Iris pigment epithelial cell (primary cell): ENCODE results near the gene FLAD1.

Experiments used
- DNase-seq: peaks from one replicate; pipeline ENCODE4 v3.0.0-alpha.2; 2011; ENCODE audit warnings: low read depth

Gene FLAD1

GRCh38 chr1:155017041-155017945 lies 34.1 kb downstream of the FLAD1 start:
- DNase-seq: peak; percentile 88

- DNase-seq: no peak
Measured at GRCh38 chr1:155017946-155018316, 34.8 kb downstream of the FLAD1 start.

DNA sequence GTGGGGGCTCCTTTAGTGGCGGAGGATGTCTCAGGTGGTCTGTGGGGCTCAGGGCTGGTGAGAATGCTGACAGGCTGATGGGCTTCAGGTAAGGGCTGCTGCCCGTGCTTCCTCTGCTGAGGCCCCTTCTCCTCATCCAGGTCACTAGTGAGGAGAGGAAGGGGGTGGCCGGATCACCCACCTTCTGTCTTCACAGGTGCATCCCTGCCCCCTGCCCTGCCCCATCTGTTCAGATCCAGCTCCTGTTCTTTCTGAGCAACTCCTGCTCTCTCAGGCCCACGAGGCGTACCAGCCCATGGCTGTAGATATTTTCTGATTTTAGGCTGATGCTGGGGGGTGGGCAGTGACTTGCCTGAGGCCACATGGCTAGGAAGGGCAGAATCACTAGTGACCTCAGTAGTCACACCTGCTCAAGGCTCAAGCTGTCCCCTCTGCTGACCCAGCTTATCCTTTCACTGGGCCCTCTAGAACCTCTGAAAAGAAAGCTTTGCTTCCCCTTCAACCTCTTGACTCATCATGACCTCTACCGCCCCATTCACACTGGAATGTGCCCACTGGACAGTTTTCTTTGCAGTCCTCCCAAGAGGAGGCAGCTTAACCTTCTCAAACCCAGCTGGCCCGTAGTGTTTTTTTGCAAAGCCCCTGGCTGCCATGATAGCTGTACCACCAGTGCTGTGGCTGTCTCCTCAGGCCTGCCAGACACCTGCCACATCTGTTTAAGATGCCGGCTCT lies 35.6 kb downstream of the FLAD1 start:
- DNase-seq: no peak

DNA sequence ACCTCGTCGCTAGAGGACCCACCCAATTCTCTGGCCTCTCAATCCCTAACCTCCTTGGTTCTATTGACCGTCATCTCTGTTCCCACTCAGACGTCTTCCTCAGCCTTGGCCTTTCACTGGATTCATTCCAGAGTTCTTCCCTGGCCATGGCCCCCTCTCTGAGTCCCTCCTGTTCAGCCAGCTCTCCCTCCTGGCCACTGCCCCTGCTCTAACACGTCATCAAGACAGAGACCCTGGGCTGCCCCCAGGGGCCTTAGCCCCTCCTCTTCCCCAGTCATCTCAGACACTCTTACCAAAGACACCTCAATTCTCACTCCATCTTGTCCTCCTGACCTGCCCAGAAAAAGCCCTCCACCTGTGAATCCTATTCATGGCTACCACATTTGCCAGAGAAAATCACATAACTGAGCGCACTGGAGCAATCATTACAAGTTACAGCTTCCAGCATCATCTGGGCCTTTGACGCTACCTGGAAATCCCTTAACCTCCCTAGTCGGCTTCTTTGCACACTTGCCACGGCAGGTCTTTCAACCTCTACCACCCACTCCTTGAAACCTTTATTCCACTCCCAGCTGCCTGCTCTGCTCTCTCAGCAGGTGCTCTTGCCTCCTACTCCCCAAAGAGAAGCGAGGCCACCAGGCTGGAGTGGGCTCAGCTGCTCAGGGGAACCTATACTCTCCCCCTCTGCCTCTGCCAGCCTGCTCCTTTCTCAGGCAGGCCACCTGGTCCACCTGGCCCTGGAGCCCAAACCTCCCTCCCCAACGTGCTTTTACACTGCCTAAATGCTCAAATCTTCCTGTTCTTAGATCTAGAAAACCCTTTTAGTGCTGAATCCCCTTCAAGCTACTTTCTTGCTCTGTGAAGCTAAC lies 36.5 kb downstream of the FLAD1 start:
- DNase-seq: no peak

DNA sequence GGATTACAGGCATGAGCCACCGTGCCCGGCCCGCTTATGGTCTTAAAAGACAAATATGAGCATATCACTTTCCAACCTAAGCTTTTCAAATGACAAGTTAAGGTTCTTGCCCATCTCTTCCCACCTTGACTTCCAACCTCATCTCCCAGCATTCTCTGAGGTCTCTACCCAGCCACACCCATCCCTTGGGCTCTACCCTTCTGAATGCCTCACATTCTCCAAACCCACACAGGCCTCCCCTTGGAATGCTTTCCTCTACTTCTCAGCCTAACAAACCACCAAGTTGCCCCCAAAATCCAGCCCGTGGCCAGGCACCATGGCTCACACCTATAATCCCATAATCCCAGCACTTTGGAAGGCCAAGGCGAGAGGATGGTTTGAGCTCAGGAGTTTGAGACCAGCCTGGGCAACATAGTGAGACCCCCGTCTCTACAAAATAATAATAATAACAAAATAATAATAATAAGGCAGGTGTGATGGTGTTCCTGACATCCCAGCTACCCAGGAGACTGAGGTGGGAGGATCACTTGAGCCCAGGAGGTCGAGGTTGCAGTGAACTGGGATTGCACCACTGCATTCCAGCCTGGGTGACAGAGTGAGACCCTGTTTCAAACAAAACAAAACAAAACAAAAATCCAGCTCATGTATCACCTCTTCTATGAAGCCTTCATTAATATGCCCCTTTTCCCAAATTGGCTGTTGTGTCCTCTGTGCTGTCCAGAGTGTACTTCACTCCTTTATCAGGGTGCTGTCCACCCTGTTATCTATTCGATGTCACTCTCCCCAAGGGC lies 39.2 kb downstream of the FLAD1 start:
- DNase-seq: no peak

DNA sequence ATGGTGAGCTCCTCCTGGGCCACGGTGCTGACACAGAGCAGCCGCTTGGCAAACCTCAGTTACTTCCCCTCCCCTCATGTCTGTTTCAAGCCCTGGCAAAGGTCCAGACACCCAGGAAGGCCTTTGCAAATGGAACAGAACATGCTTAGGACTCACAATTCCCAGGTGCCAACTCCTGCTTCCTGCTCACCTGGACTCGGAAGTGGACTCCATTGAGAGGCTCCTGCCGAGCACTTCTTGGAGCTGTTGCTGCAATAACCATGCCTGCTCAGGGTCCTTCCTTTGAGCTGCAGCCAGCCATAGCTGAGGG lies 39.7 kb downstream of the FLAD1 start:
- no peak for DNase-seq

- no peak for DNase-seq
Measured at GRCh38 chr1:155023627-155024026, 40.5 kb downstream of the FLAD1 start.

GRCh38 chr1:155024315-155024714 lies 41.2 kb downstream of the FLAD1 start:
- DNase-seq: no peak

GRCh38 chr1:155026154-155026553 lies 43.0 kb downstream of the FLAD1 start:
- DNase-seq: no peak

GRCh38 chr1:155026588-155026987 lies 43.4 kb downstream of the FLAD1 start:
- no peak for DNase-seq

DNA sequence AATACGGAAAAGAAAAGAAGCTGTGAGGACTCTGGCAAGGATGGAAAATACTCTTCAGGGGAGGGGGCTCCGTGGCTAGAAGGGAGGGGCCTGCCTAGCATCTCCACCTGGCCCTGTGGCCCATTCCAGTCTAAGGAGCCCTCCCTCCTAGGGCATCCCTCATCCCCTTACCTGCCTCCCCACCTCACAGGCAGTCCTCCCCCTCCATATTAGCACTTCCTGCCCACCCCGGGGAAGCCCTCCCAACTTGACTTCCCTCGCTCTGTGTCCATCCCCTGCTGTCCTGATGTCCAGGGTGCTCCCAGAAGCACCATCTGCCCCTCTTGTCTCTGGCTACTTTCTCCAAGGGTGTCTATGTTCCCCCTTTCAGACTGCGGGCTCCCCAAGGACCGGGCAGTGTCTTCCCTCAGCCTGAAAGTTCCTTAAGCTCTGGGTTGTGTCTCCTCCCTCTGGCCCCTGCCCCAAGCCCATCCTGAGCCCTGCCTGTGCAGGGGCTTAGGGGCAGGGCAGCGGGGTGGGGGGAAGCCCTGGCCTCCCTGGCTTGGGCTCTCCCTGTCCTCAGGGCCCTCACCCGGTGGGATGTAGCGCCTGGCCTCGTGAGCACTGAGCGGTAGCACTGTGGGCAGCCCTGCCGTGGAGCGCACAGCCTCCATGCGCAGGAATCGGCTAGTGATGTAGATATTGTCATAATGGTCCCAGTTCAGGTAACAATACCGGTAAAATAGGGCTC lies 46.5 kb downstream of the FLAD1 start:
- DNase-seq: no peak

DNA sequence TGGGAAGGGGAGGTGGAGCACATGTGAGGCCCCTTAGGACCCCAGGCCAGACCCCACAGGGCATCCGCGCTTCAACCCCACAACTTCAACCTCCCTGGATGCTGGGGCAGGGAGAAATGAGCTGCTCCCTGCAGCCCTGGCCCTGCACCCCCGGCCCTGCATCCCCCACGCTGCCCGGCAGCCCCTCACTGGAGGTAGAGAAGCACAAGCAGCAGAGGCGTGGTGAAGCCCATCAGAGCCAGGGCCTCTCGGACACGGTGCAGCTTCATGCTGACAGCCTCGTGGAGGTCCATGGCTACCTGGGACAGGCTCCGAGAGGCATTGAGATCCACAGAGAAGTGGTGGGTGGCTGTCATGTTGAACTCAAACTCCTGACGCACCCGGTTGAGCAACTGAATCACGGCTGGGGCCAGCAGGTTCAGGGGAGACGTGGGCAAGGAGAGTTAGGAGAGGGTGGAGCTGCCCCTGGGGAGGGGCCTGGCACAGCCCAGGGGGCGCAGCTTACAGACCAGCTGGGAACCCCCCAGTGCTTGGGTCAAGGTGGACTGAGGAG lies 47.2 kb downstream of the FLAD1 start:
- no peak for DNase-seq

- DNase-seq: no peak
Measured at GRCh38 chr1:155030899-155031298, 47.8 kb downstream of the FLAD1 start.

DNA sequence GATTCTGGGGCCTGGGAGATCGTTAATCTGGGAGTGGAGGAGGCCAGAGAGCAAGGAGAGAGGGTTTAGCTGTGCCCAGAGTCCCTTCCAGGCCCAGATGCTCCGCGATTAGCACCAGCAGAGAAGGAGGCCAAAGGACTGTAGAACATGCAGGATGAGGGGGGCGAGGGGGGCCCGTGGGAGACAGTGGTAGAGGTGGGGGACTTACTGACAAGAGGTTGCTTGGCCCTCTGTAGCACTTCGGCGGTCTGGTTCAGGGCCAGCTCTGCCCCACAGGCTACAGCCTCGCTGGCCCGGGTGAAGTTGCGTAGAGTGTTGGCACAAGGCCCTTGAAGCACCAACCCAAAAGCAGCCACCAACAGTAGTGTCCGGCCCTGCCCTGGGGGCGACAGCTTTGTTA lies 49.7 kb downstream of the FLAD1 start:
- no peak for DNase-seq

DNA sequence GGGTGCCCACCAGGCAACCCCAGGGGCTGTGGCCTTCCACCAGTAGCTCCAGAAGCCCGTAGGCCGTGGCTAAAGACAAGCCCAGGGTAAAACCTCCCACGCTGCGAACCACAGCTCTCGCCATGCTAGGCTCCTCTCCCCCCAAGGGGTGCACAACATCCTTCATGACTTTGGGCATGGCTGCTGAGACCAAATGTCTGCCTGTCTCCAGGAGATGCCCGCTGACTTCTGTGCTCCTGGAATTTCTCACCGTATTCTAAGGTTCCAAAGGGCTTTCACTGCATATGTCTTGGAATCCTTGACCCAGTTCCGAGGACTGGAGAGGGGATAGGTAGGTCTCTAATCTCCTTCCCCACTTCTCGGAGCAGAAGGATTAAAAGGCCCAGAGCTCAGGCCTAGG lies 50.4 kb downstream of the FLAD1 start, which contains the start of the genes DCST1 and DCST2:
TSS of gene DCST1 (plus strand) at position 301 of the 400 bp plus-strand sequence. CDS start 213 bp downstream, outside the sequence.
TSS of gene DCST2 (minus strand) at position 258 of the 400 bp plus-strand sequence. CDS start at position 178, 80 bp downstream.
- no peak for DNase-seq

- no peak for DNase-seq
Measured at GRCh38 chr1:155034318-155035208, 51.4 kb downstream of the FLAD1 start.

DNA sequence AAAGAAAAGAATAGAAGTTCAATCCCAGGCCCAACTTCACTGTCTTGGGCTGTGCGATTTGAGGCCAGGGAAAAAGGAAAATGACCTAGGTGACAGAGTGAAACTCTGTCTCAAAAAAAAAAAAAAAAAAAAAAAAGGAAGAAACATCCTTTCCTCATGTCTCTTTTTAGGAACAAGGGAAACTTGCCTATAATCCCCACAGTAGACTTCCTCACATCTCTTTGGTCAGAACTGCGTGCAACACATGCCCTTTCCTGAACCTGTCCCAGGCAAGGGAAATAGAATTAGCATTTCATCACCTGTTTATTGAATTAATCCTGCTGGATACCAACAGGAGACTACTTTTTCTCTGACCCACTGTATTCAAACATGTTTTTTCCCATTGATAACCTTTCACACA lies 52.8 kb downstream of the FLAD1 start:
- no peak for DNase-seq

DNA sequence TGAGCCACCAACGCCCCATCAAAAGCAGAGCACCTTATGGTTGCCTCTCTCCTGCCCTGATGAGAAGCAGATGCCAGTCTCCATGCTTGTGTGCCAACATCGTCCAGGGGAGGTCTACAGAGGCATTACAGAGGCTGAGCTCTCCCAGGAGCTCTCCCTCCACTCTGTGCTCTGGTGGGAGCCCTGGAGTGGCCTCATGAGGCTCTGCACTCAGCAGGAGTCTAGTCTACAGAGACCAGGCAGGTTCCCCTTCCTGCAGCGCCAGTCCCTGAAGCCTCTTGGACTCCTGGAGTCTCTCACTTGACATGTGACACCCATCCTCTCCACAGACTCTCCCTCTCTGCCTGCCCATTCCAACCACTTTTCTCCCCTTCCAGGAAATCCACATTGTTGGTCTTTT lies 53.9 kb downstream of the FLAD1 start:
- DNase-seq: no peak

DNA sequence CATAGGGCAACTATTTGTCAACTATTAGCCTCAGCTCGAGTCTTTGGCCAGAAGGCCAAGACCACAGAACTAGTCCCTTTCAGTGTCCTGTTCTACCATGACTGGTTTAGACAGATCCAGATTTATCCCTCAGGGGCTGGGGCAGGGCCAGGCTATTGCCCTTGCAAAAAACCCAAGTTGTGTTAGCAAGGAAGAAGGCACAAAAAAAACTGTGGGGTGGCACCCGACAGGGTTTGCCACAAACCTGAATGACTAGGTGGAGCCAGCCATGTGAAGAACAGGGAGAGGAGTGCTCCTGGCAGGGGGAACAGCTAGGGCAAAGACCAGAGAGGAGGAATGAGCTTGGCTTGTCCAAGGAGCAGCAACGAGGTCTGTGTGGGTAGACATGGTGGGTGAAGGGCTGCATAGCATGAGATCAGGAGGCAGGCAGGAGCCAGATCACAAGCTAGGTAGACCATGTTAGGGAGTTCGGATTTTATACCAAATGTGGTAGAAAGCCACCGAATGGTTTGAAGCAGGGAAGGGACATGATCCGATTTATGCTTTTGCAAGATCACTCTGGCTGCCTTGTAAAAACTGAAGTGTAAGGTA lies 54.8 kb downstream of the FLAD1 start:
- DNase-seq: no peak
